HCEC 1CT (cell line): ENCODE data around the gene FGB.

Experiments
- DNase-seq: peaks from one replicate; pipeline ENCODE4 v3.0.0-alpha.2; 2017

The FGB gene

GRCh38 chr4:154562697-154563254, at the start of gene FGB:
Gene FGB, plus strand, starts transcription at chr4:154563011. Its CDS starts 8 bp downstream, at chr4:154563019.
- DNase-seq = no peak

GRCh38 chr4:154516318-154517029, 46.3 kb upstream of the FGB start:
- no peak for DNase-seq

- no peak for DNase-seq
Observed at GRCh38 chr4:154517591-154517990, 45.2 kb upstream of the FGB start.

GRCh38 chr4:154519214-154519613, 43.6 kb upstream of the FGB start:
- DNase-seq = no peak

GRCh38 chr4:154521607-154522006, 41.2 kb upstream of the FGB start:
- no peak for DNase-seq

GRCh38 chr4:154526151-154526550, 36.7 kb upstream of the FGB start:
- DNase-seq = no peak

- no peak for DNase-seq
Observed at GRCh38 chr4:154527308-154527707, 35.5 kb upstream of the FGB start.

- DNase-seq = no peak
Observed at GRCh38 chr4:154528869-154529268, 33.9 kb upstream of the FGB start.

- no peak for DNase-seq
Observed at GRCh38 chr4:154529728-154530519, 32.9 kb upstream of the FGB start.

GRCh38 chr4:154534296-154534695, 28.5 kb upstream of the FGB start:
- no peak for DNase-seq

- DNase-seq = no peak
Observed at GRCh38 chr4:154542271-154542879, 20.4 kb upstream of the FGB start.

GRCh38 chr4:154545689-154546088, 17.1 kb upstream of the FGB start:
- DNase-seq = no peak

- peak; percentile 78 for DNase-seq
Observed at GRCh38 chr4:154549894-154550790, 12.7 kb upstream of the FGB start, which contains the start of gene PLRG1. Gene PLRG1, minus strand, starts transcription at chr4:154550400. Its CDS starts 92 bp downstream, at chr4:154550308.

GRCh38 chr4:154551872-154552686, 10.7 kb upstream of the FGB start:
- DNase-seq = peak; percentile 61

- DNase-seq = no peak
Observed at GRCh38 chr4:154559141-154559493, 3.7 kb upstream of the FGB start.

- DNase-seq = peak; percentile 37
Observed at GRCh38 chr4:154559494-154560418, 3.1 kb upstream of the FGB start.

GRCh38 chr4:154560419-154560801, 2.4 kb upstream of the FGB start:
- DNase-seq = no peak

GRCh38 chr4:154560824-154561231, 2.0 kb upstream of the FGB start:
- peak; percentile 75 for DNase-seq

- no peak for DNase-seq
Observed at GRCh38 chr4:154564311-154564710, 1.5 kb downstream of the FGB start.

GRCh38 chr4:154565704-154566103, 2.9 kb downstream of the FGB start:
- no peak for DNase-seq
